HG02973 (cell line): ENCODE measurements around the gene KIF6.

Experiments used
- ATAC-seq: cut with Tn5 transposase; IDR thresholded peaks from one replicate; pipeline ENCODE4 v1.9.1; 2021; ENCODE audit warnings: moderate library complexity; ENCODE audit not compliant: unreplicated experiment

Gene KIF6

GRCh38 chr6:39453956-39454524, 271.2 kb downstream of the KIF6 start:
- ATAC-seq, result no peak

DNA sequence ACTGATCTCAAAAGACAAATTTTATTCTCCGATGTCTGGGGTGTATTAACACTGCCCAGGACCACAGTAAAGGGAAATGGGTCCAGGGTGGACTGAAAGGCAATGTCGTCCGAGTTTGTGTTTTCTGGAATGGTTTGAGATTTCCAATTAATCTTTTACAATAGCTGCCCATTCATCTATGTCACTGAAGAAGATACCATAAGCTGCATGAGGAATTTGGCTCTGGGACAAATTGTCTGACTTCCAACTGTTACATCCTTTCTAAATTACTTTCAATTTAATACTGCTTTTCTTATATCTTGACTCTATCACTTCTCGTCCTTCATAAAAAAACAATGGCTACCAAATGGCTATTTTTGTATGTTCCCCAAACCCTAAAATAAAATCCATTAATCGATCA, 272.0 kb downstream of the KIF6 start:
- ATAC-seq, result no peak

- ATAC-seq, result no peak
Observed at GRCh38 chr6:39452306-39453145, 272.7 kb downstream of the KIF6 start.

GRCh38 chr6:39451831-39452230, 273.4 kb downstream of the KIF6 start:
- no peak for ATAC-seq

DNA sequence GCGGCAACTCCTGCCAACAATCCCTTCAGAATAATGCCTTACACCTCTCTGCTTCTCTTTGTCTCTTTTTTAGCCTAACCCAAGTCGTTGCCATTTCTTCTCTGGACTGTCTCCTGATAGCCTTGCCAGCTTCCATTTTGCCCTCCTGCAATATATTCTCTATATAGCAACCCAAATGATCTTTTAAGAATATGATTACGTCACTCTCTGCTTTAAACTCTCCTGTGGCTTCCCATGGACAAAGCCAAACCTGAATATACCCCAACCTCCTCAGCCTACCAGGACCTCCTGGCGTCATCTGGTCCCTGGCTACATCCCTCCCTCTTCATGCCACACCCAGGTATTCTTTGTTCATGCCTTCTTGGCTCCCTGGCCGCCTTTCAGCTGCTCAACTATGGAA, 276.2 kb downstream of the KIF6 start:
- ATAC-seq, result no peak

DNA sequence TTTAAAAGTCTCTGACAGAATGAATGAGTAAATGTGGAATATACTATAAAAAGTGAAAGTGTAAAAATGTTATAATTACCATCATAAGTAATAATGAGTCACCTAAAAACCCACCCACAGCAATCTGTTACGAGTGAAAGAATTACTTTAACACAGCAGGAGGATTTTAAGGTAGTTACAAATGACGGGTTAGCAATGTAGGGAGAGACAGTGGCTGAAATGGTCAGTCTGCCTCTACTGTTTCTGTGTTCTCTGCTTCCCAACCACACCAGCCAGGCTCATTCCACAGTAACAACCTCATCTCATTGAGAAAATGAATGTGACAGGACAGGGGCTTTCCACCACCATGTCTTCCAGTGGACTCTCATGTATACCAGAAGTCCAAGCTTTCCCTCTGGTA, 278.3 kb downstream of the KIF6 start:
- ATAC-seq, result no peak

GRCh38 chr6:39445667-39446066, 279.5 kb downstream of the KIF6 start:
- ATAC-seq, result no peak

DNA sequence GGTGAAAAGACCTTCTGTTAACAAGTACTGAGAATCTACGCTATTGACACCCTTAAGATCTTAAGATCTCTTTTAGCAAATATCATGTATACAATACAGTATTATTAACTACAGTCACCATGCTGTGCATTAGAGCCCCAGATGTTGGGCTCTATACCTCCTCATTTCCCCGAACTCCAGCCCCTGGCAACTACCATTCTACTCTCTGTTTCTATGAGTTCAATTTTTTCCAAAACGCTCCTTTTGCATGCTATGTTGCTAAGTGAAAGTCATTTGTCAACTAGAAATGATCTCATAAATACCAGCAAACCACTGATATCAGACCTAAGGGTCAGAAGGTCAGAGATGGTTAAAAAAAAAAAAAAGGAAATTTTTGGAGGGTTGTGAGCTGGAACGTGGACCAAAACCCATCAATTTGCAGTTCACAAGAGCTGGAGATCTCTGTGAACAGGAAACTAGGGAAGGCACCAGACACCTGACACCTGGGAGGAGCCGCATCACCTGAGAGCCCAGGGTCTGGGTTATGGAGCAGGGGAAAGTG, 280.7 kb downstream of the KIF6 start:
- ATAC-seq, result no peak

DNA sequence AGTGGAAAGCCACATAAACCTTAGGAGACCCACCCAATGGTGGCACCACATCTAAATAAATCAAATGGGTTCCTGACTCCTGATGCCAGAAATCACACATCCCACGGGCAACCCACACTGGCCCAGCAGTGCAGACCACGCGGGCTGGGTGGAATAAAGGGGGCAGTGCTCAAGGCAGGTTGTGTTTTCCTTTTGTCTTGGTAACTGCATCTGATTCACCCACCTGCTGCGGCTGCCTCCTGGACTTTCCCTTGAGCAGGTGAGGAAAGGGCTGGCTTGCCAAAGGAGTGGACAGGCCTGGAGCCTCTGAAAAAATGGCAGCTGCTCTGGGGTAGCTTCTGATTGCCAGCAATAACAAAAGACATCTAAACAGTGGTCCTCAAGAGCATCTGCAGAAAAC, 283.2 kb downstream of the KIF6 start:
- no peak for ATAC-seq

GRCh38 chr6:39441301-39441700, 283.9 kb downstream of the KIF6 start:
- ATAC-seq, result no peak

- ATAC-seq, result no peak
Observed at GRCh38 chr6:39440039-39440426, 285.2 kb downstream of the KIF6 start.

- ATAC-seq, result no peak
Observed at GRCh38 chr6:39439342-39440038, 285.7 kb downstream of the KIF6 start.

DNA sequence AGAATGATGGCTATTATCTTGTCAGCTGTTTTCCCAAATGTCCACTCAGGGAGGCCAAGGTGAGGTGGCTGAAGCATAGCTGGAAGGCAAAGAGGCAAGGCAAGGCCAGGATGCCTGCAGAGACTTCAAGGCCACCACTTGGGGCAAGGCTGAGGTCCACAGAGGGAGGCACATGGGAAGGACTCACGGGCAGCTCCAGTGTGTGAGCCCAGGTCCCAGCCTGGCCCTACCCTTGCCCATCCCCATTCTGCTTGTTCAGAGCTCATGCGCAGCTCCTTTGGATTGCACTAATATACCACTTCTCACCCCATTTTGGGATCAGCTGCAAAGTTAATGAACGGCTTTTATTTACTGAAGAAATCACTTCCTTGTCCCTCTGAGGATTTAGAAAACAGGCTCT, 291.6 kb downstream of the KIF6 start:
- no peak for ATAC-seq

DNA sequence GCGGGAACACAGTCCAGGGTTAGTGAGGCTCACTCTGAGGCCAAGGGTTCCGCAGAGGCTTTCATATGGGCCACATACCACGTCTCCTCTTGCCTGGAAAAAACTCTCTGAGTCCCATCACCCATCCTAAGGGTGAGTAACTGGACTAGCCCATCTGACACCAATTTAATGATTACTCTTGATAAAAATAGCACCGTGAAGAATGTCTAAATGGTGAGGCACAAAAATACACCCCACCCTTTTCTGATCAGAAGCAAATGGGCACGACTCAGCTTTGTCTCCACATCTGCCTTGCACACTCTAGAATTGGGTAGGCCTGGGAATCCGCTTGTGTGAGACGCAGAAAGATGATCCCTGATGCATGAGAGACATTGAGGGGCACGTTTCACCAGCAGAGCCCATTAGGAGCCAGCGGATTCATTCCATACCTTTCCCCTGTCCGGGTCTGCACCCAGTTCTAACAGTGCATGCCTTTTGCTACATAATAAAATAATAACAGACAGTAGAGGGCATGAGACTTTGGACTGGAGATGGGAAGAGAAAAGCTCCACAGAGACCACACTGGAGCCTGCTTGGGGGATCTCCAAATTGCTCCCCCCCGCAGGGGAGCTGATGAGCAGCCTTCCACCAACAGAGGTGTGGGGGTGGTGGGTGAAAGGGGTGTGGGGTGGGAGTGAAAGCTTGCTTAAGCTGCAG, 292.7 kb downstream of the KIF6 start:
- ATAC-seq, result no peak

DNA sequence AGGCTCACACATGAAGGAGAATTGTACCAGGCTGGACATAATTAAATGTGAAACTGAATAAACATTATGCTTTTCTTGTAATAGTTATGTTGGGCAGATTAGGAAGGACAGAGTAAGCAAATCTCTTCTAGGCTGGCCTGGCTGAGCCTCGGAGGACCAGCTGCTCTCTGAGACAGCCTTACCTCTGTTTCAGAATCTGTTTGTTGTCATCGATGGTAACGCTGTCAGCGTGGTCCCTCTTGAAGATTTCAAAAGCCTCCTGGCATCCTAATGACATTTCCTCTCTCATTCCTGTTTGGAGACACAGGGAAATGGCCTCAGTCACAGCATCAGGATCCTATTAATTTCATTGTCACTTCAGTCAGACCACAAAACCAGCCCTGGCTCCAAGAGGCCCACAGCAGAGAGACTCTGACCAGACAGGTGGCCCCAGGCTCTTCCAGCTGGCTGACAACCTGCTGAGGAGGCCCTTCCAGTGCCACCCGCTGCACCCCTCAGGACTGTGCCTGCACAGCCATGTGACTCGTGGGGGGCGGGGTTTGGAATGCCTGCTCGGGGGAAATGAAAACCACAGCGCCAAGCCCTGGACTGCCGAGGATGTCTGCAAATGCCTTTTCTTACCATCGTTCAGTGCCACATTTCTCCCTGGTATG, 294.2 kb downstream of the KIF6 start:
- no peak for ATAC-seq

DNA sequence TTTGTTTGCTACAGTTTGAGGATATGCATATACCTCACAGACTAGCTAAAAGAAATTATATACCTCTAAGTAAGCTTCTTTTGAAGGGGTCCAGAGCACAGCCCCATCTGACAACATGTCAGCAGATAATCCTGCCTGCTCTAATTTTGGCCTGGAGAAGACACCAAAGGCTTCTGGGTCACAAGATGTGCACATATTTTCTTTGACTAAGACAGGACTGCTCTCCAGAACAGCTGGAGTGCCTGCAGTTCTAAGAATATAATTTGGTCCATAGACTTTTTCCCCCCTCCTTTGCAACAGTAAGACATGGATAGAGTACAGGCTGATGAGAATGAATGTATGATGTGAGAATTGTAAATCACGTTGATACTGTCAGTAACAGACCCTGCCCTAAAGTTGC, 294.8 kb downstream of the KIF6 start:
- ATAC-seq, result no peak

DNA sequence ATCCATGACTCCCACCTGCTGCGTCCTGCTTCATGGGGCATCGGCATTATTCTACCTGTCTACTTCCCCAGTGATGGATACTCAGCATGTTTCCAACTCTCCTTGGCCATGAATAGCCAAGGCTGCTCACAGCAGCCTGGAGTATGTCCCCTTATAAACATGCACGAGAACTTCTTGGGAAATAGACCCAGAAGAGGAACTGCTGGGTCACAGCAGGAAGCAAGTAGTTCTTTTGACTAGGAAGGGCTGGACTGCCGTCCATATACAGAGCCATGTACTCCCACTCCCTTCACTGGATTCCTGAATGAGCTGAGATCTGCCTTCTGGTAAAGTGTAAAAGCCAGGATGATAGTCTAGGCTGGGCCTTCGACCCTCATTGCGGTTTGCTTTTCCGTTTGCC, 296.4 kb downstream of the KIF6 start:
- ATAC-seq, result no peak

- no peak for ATAC-seq
Observed at GRCh38 chr6:39428152-39428551, 297.1 kb downstream of the KIF6 start.

DNA sequence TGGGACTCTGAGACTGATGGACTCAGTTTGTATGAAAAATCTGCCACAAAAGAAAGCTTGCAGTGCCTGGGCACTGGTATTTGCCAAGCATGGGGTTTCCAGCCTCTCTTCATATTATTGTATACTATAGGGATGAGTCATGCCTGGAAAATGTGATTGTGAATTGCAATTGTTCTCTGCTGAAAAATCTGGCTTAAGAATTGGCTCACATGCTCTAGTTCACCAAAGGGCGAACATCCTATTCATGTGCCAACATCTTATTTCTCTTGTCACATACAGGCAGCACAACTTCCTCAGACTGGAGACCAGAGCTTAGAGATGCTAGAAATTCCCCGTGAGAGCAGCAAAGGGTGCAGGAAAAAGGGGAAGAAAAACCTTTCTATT, 299.1 kb downstream of the KIF6 start:
- ATAC-seq, result no peak

DNA sequence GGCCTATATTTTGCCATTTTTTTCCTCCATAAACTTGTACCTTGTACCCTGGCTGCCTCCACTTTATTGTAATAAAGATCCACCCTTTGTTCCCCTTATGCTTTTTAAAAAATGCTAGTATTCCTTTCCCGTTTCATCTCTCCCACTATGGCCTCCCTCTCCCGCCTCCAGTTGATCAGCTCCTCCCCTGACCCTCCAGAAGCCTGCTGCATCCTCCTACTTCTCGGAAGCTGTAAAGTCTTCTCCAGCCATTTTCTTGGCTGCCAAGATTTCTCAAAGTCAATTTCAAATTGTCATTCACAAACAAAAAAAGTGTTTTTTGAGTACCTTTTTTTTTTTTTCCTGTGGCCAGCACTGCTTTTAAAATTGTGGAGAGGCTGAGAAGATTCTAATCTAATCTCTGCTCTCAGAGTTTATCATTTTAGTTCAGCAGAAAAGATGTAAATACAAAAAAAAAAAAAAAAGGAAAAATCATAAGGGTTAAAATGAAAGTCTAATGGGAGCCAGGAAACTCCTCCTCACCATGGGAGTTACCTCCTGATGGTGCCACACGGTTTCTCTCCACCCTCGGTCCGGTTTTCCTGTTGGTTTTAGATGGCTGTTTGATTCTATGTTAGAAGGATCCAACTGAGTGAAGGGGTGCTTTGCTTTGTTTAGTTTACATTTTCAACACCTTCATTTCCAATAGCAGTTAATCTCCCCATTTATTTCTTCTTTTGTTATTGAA, 299.7 kb downstream of the KIF6 start:
- no peak for ATAC-seq
